Activated CD4-positive, alpha-beta memory T cell treated with anti-CD3 and anti-CD28 coated beads for 36 hours (primary cell): ENCODE data around the gene ATG4B. TPM values are rescaled to one million over a fixed set of nuclear protein-coding genes. Genes with fewer than 3 reads are reported as not detected.

Experiments
- CTCF ChIA-PET: fragments of 350-600 bp; sonication (Branson Sonifier 250); formaldehyde crosslinking; loops from one replicate; lab custom pipeline; 2021; ENCODE audit warnings: antibody characterized with exemption, inconsistent platforms; lab: Charles Lee
- POLR2A ChIA-PET: fragments of 350-600 bp; sonication (Branson Sonifier 250); formaldehyde crosslinking; loops from one replicate; lab custom pipeline; 2021; ENCODE audit warnings: antibody characterized with exemption; lab: Charles Lee
- DNase-seq: peaks from one replicate; pipeline ENCODE4 v3.0.0-alpha.2; 2020
- H3K27ac Mint-ChIP-seq: one replicate; pipeline ENCODE4 v1.8.0; 2021; ENCODE audit warnings: mixed read lengths
- H3K27me3 Mint-ChIP-seq: one replicate; pipeline ENCODE4 v1.8.0; 2021; ENCODE audit warnings: mixed read lengths
- H3K36me3 Mint-ChIP-seq: one replicate; pipeline ENCODE4 v1.8.0; 2021; ENCODE audit warnings: mixed read lengths
- H3K4me1 Mint-ChIP-seq: one replicate; pipeline ENCODE4 v1.8.0; 2021; ENCODE audit warnings: low read depth, mixed read lengths
- H3K4me3 Mint-ChIP-seq: one replicate; pipeline ENCODE4 v1.8.0; 2021; ENCODE audit warnings: mild to moderate bottlenecking, mixed read lengths
- H3K9me3 Mint-ChIP-seq: one replicate; pipeline ENCODE4 v1.8.0; 2021; ENCODE audit warnings: mixed read lengths
- intact Hi-C: fragments of 100-400 bp; cut with micrococcal nuclease; formaldehyde crosslinking; loops from one replicate; pipeline ENCODE4 v1.15.1; 2023
- total RNA-seq, 2 experiments: library from RNA; stranded (reverse); gene quantifications; one replicate each; pipeline ENCODE4 v1.2.3, GENCODE V29; 2021

Gene ATG4B
- total RNA-seq, 2 experiments from 2014 or later: 85.0 to 85.9 TPM

DNA sequence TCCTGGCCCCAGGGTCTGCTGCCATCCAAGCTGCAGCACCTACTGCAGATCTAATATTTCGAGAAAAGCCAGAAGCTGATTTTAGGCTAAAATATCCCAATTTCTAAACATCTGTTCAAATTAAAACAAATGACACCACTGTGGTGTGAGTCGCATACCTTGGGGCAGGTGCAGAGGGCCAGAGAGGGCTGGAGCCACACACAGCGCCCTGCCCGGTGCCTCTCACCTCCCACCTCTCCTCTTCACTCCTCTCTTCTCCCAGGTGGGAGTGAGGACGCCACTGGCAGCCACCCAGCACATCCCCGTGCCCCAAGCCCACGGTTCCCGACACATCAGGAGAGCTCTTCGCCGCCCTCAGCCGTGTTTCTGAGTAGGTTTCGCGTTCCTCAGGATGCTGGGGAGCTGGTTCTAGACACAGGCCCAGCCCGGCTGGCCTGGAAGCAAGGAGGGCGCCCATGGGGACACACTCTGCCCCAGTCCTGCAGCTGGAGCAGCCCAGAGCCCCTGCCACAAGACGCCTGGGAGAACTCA is 21.9 kb upstream of the ATG4B start:
- ChIA-PET POLR2A (no interaction called here), CTCF (no interaction called here)
- Mint-ChIP-seq H3K9me3 (peaks cover 12% of the 10 kb centered on the region), H3K4me1 (peaks cover 40% of the 10 kb centered on the region), H3K27ac (no peak overlapping the region), H3K36me3 (peaks cover 8% of the 10 kb centered on the region), H3K4me3 (no peak overlapping the region), H3K27me3 (no peaks in the 10 kb centered on the region)
- no peak for DNase-seq
- intact Hi-C loops: loop anchor here (5.0 kb wide), 1 partner anchor 258 kb away; the partner anchor contains the start of gene FARP2

DNA sequence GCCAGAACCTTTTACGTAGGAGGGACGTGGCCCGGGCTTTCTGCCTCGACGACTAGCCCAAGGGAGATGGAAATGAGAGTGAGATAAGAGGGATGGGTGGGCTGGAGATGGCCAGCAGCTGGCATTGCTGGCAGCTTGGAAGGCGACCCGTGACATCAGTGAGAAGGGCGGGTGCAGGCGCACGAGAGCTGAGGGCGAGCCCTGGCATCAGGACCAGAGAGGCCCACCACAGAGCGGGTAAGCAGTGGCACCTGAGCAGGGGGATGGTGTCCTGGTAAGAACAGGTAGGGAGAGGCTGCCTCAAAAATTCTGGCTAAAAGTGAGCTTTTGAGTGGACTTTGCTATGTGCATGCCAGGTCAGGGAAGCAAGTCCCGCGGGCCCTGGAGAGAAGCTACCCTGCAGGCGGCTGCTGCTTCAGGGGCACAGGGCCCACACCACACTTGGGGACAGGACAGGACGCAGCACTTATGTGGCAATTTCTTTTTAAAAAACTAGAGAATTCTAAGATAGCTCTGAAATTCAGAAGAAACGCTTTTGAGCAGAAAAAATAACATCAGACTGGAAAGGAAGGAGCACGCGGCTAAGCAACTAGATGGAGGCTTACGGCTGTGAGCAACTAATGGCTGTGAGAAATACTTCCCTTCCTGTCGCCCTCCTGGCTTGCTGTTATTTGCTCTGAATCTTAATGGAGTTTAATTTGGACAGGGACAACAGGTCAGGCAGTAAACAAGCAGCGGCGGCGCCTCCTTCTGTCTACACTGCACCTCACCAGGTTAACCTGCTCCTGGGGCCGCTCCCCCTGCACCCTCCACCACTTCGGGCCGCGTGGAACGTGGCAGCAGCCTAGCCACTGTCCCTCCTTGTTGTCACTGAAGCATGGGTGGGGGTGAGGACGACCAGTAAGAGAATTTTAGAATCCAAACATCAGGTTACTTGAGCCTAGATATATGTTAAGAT is 21.0 kb upstream of the ATG4B start:
- Mint-ChIP-seq H3K9me3 (peaks cover 15% of the 10 kb centered on the region), H3K4me3 (no peak overlapping the region), H3K27me3 (no peaks in the 10 kb centered on the region), H3K4me1 (peaks cover 45% of the 10 kb centered on the region), H3K36me3 (peaks cover 13% of the 10 kb centered on the region), H3K27ac (peak overlapping the region; percentile 50)
- POLR2A ChIA-PET: no interaction called here
- CTCF ChIA-PET: no interaction called here
- no peak for DNase-seq
- intact Hi-C loops: loop anchor here (5.0 kb wide), 1 partner anchor 259 kb away; the partner anchor contains the start of gene FARP2

GRCh38 chr2:241617431-241618154 is 19.9 kb upstream of the ATG4B start:
- no peaks in the 10 kb centered on the region for H3K27me3 Mint-ChIP-seq

GRCh38 chr2:241618296-241618805 is 19.1 kb upstream of the ATG4B start:
- ChIA-PET POLR2A (no interaction called here), CTCF (interaction anchor here (1.1 kb wide), 1 partner anchor 250 kb away, joined by 3 read pairs; no protein-coding TSS in a partner anchor)
- no peak for DNase-seq
- peak overlapping the region; percentile 87 for H3K27ac Mint-ChIP-seq
- H3K27me3 Mint-ChIP-seq: no peaks in the 10 kb centered on the region
- H3K36me3 Mint-ChIP-seq: peaks cover 15% of the 10 kb centered on the region
- peaks cover 15% of the 10 kb centered on the region for H3K9me3 Mint-ChIP-seq
- H3K4me3 Mint-ChIP-seq: peak overlapping the region; percentile 20
- intact Hi-C loops: loop anchor here (1.0 to 5.0 kb wide), 2 partner anchors 8 to 261 kb away; partner anchors contain the start of gene FARP2
- H3K4me1 Mint-ChIP-seq: peaks cover 47% of the 10 kb centered on the region

More at GRCh38 chr2:241617431-241618154, 19.9 kb upstream of the ATG4B start:
- CTCF ChIA-PET: interaction anchor here (1.1 kb wide), 1 partner anchor 251 kb away, joined by 3 read pairs; no protein-coding TSS in a partner anchor
- peak; percentile 63 for DNase-seq
- Mint-ChIP-seq H3K27ac (peak overlapping the region; percentile 87), H3K36me3 (peaks cover 15% of the 10 kb centered on the region), H3K4me1 (peaks cover 47% of the 10 kb centered on the region), H3K4me3 (peak overlapping the region; percentile 74), H3K9me3 (peaks cover 15% of the 10 kb centered on the region)
- intact Hi-C loops: loop anchor here (1.0 to 5.0 kb wide), 2 partner anchors 7 to 260 kb away; partner anchors contain the start of gene FARP2
- POLR2A ChIA-PET: no interaction called here

GRCh38 chr2:241618829-241619228 is 18.7 kb upstream of the ATG4B start:
- ChIA-PET POLR2A (no interaction called here), CTCF (interaction anchor here (1.1 kb wide), 1 partner anchor 250 kb away, joined by 3 read pairs; no protein-coding TSS in a partner anchor)
- intact Hi-C loops: loop anchor here (1.0 to 5.0 kb wide), 2 partner anchors 9 to 262 kb away; partner anchors contain the start of gene FARP2
- Mint-ChIP-seq H3K36me3 (peaks cover 15% of the 10 kb centered on the region), H3K27ac (peak overlapping the region; percentile 87), H3K27me3 (no peaks in the 10 kb centered on the region), H3K4me3 (no peak overlapping the region), H3K4me1 (peaks cover 47% of the 10 kb centered on the region), H3K9me3 (peaks cover 15% of the 10 kb centered on the region)
- DNase-seq: no peak

GRCh38 chr2:241619597-241620418 is 17.7 kb upstream of the ATG4B start:
- peaks cover 15% of the 10 kb centered on the region for H3K36me3 Mint-ChIP-seq
- peaks cover 47% of the 10 kb centered on the region for H3K4me1 Mint-ChIP-seq

DNA sequence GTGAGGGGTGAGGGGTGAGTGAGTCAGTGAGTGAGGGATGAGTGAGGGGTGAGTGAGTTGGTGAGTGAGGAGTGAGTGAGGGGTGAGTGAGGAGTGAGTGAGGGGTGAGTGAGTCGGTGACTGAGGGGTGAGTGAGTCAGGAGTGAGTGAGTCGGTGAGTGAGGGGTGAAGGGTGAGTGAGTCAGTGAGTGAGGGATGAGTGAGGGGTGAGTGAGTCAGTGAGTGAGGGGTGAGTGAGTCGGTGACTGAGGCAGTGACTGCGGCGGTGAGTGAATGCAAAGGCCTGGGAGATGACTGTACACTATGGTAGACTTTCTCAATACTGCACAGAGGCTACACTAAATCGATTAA is 17.1 kb upstream of the ATG4B start:
- POLR2A ChIA-PET: no interaction called here
- intact Hi-C loops: loop anchor here (1.0 to 2.0 kb wide), 3 partner anchors 17 to 346 kb away; partner anchors contain the start of genes ATG4B and THAP4
- CTCF ChIA-PET: no interaction called here
- Mint-ChIP-seq H3K4me1 (peaks cover 47% of the 10 kb centered on the region), H3K9me3 (peaks cover 15% of the 10 kb centered on the region), H3K4me3 (no peak overlapping the region), H3K27me3 (no peaks in the 10 kb centered on the region), H3K27ac (peak overlapping the region; percentile 87), H3K36me3 (peaks cover 15% of the 10 kb centered on the region)
- DNase-seq: peak; percentile 92

More at GRCh38 chr2:241619597-241620418, 17.7 kb upstream of the ATG4B start:
- H3K4me3 Mint-ChIP-seq: no peak overlapping the region
- CTCF ChIA-PET: no interaction called here
- peaks cover 15% of the 10 kb centered on the region for H3K9me3 Mint-ChIP-seq
- peak overlapping the region; percentile 87 for H3K27ac Mint-ChIP-seq
- peak; percentile 68 for DNase-seq
- H3K27me3 Mint-ChIP-seq: no peaks in the 10 kb centered on the region
- intact Hi-C loops: loop anchor here (1.0 to 5.0 kb wide), 4 partner anchors 17 to 347 kb away; partner anchors contain the start of genes ATG4B, FARP2 and THAP4
- POLR2A ChIA-PET: no interaction called here

DNA sequence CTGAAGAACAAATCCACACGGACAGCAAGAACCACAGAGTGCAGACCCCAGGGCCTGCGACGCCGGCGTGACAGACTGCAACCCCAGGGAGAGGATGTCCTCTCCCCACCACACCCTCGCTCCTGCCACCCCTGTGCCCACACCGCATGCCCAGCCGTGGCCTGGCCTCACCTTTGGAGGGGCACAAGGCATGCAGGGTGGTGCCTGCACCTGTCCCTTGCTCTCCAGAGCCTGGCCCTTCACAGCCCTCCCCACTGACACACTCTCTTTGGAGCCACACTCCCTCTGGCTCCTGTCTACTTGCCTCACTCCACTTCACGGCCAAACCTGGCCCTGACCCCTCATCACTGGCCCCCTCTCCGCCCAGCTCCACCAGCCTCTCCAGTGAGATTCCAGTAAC is 9.8 kb upstream of the ATG4B start:
- Mint-ChIP-seq H3K4me1 (peaks cover 5% of the 10 kb centered on the region), H3K27me3 (no peaks in the 10 kb centered on the region), H3K27ac (no peak overlapping the region), H3K9me3 (no peaks in the 10 kb centered on the region), H3K4me3 (no peak overlapping the region), H3K36me3 (peaks cover 22% of the 10 kb centered on the region)
- intact Hi-C loops: no loop called here
- POLR2A ChIA-PET: no interaction called here
- CTCF ChIA-PET: no interaction called here
- no peak for DNase-seq

DNA sequence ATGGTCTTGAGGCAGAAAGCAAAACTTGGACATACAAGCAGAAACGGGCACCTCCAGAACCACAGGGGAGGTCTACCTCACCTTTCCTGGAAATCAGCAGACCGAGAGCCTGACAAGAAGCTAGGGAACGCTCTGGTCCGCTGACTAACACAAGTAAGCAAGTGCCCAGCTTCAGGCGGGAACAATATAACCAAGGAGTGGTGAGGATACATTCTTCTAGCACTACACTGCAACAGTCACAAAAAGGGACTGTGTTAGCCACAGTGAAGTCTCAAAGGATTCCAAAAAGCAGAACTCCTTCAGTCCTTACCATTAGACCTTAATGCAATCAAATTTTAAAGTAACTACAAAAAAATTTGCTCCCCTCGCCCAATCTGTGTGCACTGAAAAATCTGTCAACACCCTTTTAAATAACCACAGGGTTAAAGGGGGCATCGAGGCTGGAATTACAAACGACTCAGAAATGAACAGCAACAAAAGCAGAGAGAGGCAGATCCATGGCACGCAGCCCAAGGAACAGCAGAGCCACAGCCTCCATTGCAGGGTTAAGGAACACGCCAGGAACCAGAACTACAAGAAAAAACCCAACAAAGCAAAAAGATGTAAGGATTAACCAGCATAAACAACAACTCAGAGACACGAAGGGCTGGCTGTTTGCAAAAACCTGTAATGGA is 7.6 kb upstream of the ATG4B start:
- Mint-ChIP-seq H3K36me3 (peaks cover 29% of the 10 kb centered on the region), H3K9me3 (no peaks in the 10 kb centered on the region), H3K4me3 (no peak overlapping the region), H3K27me3 (no peaks in the 10 kb centered on the region), H3K27ac (no peak overlapping the region), H3K4me1 (peaks cover 9% of the 10 kb centered on the region)
- CTCF ChIA-PET: interaction anchor here (0.6 kb wide), 1 partner anchor 72 kb away, joined by 3 read pairs; the partner anchor contains the start of gene ING5
- no peak for DNase-seq
- POLR2A ChIA-PET: no interaction called here
- intact Hi-C loops: no loop called here

- Mint-ChIP-seq H3K4me1 (peaks cover 16% of the 10 kb centered on the region), H3K36me3 (peaks cover 24% of the 10 kb centered on the region), H3K9me3 (no peaks in the 10 kb centered on the region), H3K27me3 (no peaks in the 10 kb centered on the region), H3K27ac (no peak overlapping the region), H3K4me3 (no peak overlapping the region)
- no peak for DNase-seq
- ChIA-PET CTCF (no interaction called here), POLR2A (no interaction called here)
- intact Hi-C loops: no loop called here
Measured at GRCh38 chr2:241632478-241633325, 4.8 kb upstream of the ATG4B start.
